HG03064 (cell line): ENCODE data around the gene CACNA1A.
"Not testable (repeated sequence)": the region's sequence is repeated elsewhere in the genome, so short reads cannot be mapped to it uniquely, and the experiment has no call there.

ENCODE experiments used
- ATAC-seq: cut with Tn5 transposase; IDR thresholded peaks from one replicate; pipeline ENCODE4 v1.9.1; 2021; ENCODE audit warnings: low read depth; ENCODE audit not compliant: unreplicated experiment

Gene CACNA1A

DNA sequence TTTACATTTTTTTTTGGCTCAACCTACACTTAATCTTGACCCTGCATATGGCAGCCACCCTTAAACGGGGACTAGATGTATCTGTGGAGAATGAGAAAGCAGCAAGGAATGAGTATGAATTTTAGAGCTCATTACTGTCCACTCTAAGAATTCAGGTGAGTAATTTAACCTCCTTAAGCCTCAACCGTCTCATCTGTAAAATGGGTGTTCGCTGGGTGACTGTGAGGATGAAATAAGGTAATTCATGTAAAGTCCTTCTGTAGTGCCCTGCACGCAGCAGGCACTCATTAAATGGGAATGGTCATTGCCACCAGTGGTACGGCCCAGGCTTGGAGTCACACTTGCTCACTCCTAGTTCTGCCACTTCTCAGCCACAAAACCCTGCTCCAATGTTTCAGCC is 135.3 kb downstream of the CACNA1A start:
- no peak for ATAC-seq

DNA sequence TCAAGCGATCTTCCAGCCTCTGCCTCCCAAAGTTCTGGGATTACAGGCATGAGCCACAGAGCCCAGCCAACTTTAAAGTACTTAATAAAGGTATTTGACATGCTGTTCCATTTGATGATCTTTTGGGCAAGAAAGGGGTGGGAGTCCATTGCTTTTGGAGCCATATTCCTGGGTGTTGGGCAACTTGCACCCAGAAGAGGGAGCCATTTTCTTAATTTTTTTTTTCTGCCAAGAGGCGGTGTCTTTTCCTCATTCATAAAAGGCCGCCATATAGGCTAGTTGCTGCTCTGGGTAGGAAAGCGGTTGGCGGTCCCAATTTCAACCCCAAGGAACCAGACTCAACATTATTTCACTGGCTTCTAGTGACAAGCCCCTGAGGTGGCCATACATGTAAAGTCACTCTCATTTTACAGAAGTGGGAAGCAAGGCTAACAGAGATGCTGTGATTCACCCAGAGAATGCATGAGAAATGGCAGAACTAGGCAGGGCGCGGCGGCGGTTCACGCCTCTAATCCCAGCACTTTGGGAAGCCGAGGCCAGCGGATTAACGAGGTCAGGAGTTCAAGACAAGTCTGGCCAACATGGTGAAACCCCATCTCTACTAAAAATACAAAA is 139.6 kb downstream of the CACNA1A start:
- no peak for ATAC-seq

DNA sequence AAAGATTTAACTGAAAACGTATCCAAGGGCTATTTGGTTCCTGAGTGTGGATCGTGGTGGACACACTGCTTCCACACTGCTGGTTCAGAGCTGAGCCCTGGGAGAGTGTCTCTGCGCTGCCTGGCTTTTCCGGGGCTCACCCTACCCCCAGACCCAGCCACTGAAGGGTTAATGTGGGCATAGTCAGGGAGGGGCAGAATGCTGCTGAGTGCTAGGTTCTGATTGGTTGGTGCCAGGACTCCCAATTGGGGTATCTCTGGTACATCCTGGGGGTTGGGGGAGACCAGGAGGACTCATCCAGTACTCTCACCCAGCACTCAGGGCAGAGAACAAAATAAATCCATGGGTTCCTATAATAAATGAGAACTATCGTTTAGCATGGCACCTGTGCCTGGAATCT is 142.3 kb downstream of the CACNA1A start:
- ATAC-seq, result no peak

DNA sequence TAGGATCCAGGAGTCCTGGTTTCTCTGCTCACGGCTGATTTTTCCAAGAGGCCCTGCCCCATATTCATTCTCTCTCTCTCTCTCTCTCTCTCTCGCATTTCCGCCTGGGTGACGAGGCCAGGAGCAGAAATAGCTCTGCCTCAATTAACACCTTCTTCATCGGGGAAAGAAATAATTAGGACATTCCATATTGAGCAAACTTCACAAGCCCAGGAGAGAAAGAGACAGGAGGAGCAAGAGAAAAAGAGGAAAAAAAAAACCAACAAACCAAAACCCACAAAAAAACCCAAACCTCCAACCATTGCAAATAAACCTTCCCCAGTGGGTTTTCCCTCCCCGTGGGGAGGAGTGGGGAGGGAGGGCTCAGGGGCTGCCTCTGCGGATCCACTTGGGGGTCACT is 143.0 kb downstream of the CACNA1A start:
- no peak for ATAC-seq

DNA sequence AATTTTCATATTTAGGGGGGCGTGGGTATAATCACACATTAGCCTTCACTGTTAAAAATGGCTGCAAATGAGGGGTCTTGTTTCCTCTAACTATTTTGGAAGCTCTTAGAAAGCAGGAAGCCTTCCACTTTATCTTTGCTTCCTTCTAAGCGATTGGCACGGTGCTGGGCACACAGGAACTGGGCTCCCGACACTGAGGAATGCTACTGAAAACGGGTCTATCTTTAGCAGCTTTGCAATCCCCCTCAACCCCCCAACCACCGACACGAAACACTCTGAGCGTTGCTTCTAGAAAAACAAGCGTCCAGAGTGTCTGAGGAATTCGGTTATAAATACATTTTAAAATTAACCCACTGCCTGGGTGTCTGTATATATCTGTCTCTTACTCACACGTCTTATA is 143.6 kb downstream of the CACNA1A start:
- ATAC-seq, result no peak

DNA sequence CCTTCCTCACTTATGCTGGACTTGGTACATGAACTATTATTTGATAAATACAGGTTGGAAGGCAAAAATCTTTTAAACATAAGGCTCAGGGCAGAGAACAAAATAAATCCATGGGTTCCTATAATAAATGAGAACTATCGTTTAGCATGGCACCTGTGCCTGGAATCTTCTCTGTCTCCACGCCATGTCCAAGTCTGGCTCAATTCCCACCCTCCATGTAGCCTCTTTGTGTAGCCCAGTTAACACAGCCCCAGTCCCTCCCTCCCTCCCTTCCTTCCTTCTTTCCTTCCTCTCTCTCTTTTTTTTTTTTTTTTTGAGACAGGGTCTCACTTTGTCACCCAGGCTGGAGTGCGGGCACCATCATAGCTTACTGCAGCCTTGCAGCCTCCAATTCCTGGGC is 144.6 kb downstream of the CACNA1A start:
- ATAC-seq, result not testable (repeated sequence)

DNA sequence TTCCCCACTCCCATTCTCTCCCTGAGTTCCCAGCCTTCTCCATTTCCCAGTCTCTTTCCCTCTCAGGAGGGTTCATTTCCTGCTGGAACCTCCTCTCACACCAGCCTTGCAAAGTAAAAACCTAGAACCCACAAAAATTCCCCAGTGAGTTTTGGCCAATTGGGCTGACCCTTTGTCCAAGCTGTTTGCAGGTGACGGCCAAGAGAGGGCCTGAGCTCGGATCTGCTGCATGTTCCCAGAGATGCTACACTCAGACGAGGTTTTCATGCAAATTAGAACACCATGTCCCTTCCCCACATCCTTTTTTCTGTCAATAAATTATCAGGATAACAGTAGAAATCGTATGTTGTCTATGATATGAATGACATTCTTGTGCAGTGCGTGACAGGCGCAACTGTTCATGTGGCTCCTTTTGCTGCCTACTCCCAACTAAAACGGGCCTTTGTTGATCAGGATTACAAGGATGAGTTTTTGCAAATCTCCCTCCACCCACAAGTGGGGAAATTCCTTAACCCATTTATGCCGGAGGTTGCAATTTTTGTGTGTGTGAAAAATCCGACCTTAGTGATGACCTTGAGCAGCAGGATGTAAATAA is 149.5 kb downstream of the CACNA1A start:
- no peak for ATAC-seq

DNA sequence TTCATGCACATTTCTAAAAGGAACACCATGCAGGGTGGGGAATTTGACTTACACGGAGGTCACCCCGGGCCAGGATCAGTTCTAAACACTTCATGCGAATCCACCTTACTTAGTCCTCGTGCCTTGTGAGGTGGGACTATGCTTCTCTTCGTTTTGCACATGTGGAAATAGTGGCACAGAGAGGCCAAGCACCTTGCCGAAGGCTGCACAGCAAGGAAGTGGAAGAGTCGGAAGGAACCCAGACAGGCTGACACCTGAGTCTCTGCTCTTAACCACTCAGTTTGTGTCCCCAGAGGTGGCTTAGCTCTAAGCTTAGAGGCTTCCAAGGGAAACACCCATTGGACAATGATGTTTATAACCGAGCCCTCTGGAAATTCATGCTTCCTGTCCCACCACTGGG is 150.1 kb downstream of the CACNA1A start:
- no peak for ATAC-seq

DNA sequence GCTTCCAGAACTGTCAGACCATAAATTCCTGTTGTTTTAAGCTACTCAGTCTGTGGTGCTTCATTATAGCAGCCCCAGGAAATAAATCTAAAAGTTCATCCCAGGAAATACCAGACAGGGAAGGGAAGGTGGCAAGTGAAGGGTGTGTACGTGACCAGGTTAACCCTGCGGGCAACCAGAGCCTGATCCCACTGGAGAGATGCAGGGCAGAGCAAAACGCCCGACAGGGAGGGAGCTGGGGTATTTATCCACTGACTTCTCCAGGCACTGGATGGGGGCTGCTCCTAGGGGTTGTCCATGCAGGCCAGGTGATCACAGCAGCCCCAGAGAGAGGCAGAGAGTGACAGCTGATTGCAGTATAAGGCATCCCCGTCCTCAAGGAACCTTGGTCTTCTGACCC is 150.9 kb downstream of the CACNA1A start:
- no peak for ATAC-seq

DNA sequence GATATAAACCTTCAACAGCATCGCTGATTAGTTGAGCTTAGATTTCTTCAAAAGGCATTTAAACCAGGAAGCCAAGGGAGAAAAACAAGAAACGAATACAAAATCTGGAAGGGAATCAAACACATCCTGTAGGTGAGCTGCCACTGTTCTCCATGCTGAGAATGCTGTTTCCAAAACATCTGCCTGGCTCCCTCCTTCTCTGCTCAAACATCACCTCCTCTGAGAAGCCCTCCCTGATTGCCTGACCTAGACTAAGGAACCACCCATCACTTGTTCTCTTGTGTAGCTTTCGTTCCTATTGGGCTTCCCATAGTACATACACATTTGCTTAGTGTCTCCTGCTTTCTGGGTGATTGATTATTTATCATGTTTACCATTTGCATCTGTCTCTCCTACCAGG is 152.7 kb downstream of the CACNA1A start:
- ATAC-seq, result no peak

DNA sequence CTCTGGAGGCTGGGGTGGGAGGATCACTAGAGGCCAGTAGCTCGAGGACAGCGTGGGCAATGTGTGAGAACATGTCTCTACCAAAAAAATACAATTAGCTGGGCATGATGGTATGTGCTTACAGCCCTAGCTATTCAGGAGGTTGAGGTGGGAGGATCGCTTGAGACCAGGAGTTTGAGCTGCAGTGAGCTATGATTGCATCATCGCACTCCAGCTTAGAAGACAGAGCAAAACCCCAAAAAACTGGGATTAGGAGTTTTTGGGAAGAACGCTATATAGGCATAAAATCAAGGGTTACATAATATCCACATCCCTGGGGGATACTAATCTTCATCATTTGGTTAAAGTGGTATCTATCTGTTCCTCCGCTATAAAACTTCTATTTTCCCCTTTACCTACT is 155.5 kb downstream of the CACNA1A start:
- no peak for ATAC-seq

DNA sequence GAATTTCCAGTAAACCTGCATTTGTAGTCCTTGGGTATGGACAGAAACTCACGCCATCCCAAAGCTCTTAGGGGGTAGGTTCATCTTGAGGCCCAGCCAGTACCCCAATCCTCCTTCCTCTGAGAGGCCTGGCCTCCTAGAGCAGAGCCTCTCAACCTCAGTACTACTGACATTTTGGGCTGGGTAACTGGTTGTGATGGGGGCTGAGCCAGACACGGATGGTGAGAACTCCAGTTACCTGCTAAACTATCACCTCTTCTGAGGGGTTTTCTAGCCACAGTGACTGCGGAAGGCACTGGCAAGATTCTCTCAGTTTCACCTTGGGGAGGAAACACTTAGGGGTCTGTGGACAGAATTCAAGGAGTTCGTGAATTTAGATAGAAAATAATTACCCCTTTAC is 156.2 kb downstream of the CACNA1A start:
- no peak for ATAC-seq

DNA sequence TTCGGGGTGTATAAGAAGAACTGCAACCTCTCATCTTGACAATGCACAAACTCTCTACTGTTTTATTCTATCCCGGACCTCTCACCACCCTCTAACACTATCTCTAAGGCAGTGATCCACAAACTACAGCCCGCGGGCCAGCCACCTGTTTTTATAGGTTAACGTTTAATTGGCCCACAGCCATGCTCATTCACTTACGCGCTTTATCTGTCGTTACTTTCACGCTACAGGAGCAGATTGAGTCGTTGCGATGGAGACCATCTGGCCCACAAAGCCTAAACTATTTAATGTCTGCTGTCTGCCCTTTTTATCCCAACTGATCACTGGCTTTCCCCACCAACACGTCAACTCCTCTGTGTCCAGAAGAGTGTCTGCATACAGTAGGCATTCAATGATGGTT is 158.9 kb downstream of the CACNA1A start:
- ATAC-seq, result no peak

DNA sequence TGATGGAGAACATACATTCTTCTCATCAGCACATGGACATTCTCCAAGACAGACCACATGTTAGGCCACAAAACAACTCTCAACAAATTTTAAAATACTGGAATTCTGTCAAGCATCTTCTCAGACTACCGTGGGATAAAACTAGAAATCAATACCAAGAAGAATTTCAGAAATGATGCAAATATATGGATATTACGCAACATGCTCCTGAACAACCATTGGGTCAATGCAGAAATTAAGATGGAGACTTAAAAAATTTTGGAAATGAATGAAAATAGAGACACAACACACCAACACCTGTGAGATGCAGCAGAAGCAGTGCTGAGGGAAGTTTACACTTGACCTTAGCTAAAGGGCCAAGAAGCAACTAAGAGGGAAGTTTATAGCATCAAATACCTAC is 162.8 kb downstream of the CACNA1A start:
- ATAC-seq, result no peak

DNA sequence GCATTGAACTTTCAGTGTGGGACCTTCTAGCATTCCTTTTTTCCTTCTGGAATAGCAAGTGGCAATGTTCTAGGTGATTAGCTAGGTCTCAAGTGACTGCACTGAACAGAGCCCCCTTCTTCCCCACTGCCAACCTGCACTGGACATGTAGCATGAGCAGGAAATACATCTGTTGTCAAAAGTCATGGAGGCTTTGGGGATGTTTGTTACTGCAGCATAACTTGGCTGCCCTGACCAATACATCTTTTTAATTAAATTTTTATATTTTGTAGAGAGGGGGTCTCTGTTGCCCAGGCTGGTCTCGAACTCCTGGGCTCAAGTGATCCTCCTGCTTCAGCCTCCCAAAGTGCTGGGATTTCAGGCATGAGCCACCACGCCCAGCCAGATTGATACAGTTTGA is 163.6 kb downstream of the CACNA1A start:
- ATAC-seq, result no peak

DNA sequence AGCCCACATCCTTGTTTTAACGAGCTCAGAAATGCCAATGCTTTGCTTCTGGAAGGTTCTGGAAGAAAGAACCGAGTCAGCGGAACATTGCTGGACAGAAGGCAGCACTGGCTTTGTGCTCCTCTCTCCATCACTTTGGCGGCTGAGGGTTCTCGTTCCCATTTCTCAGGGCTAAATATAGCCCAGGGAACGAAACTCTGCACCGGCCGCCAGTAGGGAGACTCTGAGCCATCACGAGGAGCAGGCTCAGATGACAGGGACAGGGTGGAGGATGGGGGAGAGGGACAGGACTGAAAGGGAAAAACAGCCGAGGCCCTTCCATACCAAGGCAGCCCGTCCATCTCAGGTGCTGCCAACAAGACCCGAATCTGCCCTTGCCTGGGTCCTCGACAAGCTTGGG is 166.4 kb downstream of the CACNA1A start:
- ATAC-seq, result no peak

DNA sequence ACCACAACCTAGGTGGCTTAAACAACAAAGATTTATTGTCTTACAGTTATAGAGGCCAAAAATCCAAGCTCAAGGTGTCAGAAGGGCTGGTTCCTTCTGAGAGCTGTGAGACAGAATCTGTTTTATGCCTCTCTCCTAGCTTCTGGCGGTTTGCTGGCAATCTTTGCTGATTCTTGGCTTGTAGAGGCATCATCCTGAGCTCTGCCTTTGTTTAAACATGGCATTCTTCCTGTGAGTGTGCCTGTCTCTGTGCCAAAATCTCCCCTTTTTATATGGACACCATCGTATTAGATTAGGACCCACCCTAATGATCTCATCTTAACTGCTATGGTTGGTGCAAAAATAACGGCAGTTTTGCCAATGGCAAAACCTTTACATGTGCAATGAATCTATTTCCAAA is 169.1 kb downstream of the CACNA1A start:
- no peak for ATAC-seq

DNA sequence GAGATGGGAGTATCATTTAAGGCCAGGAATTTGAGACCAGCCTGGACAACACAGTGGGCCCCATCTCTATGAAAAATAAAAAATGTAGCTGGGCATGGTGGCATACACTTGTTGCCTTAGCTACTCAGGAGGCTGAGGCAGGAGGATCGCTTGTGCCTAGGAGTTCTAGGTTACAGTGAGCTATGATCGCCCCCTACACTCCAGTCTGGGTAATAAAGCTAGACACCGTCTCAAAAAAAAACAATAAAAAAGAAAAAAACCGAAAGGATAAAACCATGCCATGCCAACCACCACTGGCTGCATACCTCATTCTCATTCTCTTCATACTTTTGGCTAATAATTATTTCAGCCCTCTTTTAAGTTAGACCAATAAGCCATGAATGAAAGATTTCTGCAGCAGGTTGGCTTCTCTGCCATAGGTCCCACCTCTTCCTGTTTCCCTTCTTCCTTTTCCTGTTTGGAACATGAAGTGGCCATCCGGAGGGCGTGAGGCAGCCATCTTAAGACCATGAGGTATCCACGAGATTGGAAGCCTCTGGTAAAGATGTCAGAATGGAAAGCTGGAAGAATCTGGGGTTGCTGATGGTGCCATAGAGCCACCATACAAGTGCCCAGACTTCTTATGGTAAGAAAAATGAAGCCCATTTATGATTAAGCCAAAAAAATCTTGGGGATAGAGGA is 171.3 kb downstream of the CACNA1A start:
- ATAC-seq, result no peak

DNA sequence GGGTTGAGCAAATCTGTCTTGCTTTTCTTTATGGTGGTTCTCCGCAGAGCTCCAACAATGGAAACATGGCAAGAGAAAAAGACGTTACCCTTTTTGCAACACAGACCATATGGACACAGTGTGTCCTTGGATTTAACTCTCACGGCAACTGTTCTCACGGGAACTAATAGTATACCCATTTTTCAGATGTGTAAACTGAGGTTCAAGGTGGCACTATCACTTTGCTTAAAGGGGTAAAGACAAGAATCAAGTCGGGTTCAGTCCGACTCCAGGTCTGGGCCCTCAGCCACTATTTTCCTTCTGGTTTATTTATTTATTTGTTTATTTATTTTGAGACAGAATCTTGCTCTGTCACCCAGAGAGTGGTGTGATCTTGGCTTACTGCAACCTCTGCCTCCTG is 176.0 kb downstream of the CACNA1A start:
- ATAC-seq, result no peak

DNA sequence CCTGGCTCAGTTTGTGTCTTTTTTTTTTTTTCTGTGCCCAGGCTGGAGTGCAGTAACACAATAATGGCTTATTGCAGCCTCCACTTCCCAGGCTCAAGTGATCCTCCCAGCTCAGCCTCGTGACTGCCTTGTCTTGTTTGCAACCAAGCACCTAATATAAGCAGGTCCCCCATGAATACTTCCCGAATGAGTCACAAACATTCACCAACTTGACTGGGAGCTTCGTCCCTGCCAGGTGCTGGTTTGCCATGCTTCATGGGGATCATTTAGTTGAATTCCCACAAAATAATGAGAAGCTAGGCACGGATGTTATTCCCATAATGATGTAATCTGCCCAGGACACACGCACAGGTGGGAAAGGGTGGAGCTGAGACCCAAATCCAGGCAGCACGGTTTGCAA is 176.5 kb downstream of the CACNA1A start:
- no peak for ATAC-seq

DNA sequence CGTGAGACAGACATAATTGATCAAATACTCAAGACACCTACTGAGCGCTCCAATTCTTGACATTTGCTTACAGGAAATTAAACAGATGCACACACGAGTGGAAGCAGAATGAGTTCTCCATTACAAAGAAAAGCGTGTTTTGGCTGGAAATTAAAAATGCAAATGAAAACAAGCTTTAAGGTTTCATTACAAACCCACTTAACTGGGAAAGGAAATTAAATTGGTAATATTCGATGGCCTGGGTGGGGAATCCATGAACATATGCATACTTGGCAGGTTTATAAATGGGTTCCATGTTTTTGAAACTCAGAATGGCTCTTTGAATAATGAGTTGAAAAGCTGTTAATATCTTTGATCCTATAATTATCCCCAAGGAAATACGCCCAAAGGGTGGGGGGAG is 178.0 kb downstream of the CACNA1A start:
- ATAC-seq, result no peak

DNA sequence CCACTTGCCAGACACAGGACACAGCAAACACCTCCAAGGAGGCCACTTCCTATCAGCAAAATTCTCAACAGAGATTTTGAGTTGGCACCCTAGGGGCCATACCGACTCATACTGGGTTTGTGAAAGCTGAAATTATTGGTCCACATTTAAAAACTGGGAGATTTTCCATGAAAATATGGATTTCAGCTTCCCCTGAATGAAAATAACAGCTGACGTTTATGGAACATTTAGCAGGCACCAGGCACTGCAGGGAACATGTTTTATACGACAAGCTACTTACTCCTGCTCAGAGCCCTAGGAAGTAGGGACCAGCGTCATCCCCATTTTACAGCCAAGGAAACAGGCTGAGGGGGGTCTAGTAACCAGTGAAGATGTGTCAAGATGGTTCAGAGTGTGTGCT is 186.8 kb downstream of the CACNA1A start:
- ATAC-seq, result no peak
